Retinal pigment epithelial cell (primary cell): ENCODE measurements around the gene NUDCD3.

ENCODE experiments used
- DNase-seq: peaks from one replicate; pipeline ENCODE4 v3.0.0-alpha.2; 2010; ENCODE audit warnings: low read depth
- H3K4me3 ChIP-seq: 2 replicates; pipeline ENCODE4 v1.5.1; 2011; ENCODE audit warnings: mild to moderate bottlenecking, low read length, control low read depth, moderate library complexity
- TF ChIP-seq, protein P1 (sequence below): conservative IDR thresholded peaks from 2 replicates; pipeline ENCODE4 v1.5.1; 2011; ENCODE audit warnings: low read depth, low read length, control low read depth, inconsistent platforms

The NUDCD3 gene

DNA sequence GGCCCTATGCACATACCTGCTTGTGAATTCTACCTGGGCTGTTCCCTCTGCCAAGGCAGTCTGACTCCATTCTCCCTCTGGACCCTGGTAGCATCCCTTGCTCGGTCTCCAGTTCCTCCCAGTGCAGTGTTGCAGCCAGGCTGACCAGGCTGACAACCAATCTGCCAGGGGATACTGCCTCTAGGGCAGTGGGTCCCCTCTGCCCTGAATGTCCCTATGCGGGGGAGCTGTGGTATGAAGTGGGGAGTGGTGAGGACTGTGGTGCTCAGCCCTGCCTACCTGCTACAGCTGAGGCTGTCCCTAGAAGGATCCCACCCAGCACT is 117.1 kb downstream of the NUDCD3 start:
- H3K4me3 ChIP-seq, result no peak overlapping the region
- TF ChIP-seq, protein P1, sequence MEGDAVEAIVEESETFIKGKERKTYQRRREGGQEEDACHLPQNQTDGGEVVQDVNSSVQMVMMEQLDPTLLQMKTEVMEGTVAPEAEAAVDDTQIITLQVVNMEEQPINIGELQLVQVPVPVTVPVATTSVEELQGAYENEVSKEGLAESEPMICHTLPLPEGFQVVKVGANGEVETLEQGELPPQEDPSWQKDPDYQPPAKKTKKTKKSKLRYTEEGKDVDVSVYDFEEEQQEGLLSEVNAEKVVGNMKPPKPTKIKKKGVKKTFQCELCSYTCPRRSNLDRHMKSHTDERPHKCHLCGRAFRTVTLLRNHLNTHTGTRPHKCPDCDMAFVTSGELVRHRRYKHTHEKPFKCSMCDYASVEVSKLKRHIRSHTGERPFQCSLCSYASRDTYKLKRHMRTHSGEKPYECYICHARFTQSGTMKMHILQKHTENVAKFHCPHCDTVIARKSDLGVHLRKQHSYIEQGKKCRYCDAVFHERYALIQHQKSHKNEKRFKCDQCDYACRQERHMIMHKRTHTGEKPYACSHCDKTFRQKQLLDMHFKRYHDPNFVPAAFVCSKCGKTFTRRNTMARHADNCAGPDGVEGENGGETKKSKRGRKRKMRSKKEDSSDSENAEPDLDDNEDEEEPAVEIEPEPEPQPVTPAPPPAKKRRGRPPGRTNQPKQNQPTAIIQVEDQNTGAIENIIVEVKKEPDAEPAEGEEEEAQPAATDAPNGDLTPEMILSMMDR, result no peak
- no peak for DNase-seq

DNA sequence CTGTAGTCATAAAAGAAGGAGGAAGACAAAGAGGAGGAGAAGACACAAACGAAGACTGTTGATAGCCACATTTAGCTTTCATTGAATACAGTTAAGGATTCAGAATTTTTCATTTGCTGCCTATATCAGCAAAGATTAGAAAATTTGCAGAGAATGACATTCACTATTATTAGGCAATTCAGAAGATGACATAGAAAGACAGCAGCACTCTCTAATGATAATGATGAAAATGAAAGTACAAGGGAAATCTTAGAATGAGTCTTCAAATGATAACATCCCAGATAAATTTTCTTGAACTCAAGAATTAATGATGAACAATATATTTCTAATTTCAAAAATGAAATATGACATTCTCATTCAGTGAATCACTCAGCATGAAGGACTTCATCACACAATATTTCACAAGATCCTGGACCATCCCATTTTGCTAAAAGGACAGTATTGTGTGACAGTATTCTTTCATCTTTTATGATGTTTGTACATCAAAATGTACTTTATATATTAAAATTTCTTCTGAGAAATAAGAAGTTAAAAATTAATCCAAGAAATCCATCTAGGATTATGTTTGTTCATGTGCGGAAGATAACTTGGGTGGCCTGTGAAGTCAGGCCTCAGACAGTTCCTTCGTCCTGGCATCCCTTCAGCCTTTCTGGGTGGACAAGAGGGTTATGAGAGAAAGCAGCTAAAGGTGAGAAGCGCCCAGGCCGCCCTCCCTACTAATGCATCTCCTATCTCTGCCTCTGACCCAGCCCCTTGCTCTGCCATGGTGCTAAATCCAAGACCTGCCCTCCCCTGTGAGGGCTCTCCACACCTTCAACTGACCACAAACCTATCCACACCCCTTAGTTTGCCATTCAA is 117.7 kb downstream of the NUDCD3 start:
- DNase-seq, result no peak
- H3K4me3 ChIP-seq, result no peak overlapping the region
- TF ChIP-seq, protein P1, result no peak

DNA sequence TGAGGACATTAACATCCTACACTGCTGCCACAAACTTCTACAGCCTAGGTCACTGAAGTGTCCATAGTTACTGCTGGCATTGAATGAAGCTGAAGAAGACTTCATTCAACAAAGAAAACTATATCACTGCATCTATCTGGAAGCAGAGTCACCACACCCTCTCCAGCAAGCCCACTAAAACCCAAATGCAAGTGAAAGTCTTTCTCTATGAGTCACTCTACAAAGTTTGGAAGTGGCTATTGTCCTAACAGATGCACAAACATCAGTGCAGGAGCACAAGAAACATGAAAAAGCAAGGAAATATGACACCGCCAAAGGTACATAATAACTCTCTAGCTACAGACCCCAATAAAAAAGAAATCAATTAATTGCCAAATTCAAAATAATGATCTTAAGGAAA is 121.6 kb downstream of the NUDCD3 start:
- DNase-seq, result no peak
- H3K4me3 ChIP-seq, result no peak overlapping the region
- TF ChIP-seq, protein P1, result no peak

DNA sequence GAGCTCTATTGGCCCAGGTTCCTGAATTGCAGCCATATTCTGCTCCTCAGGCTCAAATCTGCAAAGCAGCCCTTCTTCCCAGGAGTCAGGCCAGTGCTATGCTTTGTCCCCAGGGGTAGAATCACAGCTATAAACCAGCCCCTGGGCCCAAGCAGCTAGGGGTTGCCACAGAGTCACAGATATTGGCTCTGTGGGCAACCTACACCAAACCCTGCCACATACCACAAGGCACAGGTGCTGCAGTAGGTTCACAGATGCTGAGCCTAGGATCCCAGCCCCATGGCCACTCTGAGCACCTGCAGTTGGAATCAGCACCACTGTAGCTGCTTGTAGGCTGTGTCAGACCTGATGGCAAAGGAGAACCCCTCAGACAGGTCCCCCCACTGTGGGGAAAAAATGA is 122.0 kb downstream of the NUDCD3 start:
- no peak overlapping the region for H3K4me3 ChIP-seq
- no peak for DNase-seq
- TF ChIP-seq, protein P1, result no peak

DNA sequence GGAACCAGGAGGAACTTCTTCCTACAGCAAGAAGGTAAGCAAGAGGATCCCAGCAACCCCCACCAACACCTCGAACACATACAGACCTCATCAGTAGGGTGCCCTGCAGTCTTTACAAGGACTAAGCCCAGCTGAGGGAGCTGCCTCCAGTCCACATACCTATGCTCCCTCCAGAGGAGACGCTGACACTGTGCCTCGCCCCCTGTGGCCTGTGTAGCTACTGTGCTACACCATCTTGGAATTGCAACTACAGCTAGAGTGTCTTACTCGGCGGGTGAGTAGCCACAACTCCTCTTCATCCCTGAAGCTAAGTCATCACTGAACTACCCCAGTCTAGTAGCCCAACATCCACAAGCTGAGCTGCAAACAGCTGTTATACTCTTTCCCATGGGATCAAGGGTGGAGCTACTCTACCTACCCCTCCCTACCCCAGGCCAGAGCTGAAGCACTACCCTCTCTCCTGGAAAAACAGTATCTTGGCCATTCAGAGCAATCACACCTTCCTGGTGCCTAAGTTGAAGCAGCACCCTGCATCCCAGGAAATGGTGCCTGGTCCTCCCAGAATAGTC is 122.9 kb downstream of the NUDCD3 start:
- no peak overlapping the region for H3K4me3 ChIP-seq
- TF ChIP-seq, protein P1, result no peak
- no peak for DNase-seq

DNA sequence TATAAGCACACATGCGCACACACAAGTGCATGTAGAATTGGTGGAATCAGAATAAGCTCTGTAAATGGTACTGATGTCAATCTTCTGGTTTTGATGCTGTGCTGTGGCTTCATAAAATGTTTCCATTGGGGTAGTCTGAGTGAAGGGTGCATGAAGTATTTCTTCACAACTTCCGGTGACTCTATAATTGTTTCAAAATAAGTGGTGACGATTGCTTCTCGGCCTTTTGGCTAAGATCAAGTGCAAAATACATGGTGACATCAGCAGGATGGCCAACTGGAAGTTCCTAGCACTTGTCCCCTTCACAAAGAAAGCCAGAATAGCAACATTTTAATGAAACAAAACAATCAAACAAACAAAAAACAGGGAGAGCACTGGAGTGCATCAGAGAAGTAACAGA is 123.5 kb downstream of the NUDCD3 start:
- H3K4me3 ChIP-seq, result no peak overlapping the region
- DNase-seq, result no peak
- TF ChIP-seq, protein P1, result no peak

DNA sequence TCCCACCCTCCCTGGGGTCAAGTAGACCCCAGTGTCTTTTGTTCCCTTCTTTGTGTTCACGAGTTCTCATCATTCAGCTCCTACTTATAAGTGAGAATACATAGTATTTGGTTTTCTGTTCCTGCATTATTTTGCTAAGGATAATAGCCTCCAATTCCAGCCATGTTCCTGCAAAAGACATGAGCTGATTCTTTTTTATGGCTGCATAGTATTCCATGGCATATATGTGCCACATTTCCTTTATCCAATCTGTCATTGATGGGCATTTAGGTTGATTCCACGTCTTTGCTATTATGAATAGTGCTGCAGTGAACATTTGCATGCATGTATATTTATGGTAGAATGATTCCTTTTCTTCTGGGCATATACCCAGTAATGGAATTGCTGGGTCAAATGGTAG is 136.8 kb downstream of the NUDCD3 start:
- no peak overlapping the region for H3K4me3 ChIP-seq
- TF ChIP-seq, protein P1, result no peak
- DNase-seq, result no peak
